ENCODE results near the gene SMIM41. TPM values are rescaled to one million over a fixed set of nuclear protein-coding genes. Genes with fewer than 3 reads are reported as not detected.

SMIM41 gene
- total RNA-seq, 2 experiments from 2014 or later: not detected

DNA sequence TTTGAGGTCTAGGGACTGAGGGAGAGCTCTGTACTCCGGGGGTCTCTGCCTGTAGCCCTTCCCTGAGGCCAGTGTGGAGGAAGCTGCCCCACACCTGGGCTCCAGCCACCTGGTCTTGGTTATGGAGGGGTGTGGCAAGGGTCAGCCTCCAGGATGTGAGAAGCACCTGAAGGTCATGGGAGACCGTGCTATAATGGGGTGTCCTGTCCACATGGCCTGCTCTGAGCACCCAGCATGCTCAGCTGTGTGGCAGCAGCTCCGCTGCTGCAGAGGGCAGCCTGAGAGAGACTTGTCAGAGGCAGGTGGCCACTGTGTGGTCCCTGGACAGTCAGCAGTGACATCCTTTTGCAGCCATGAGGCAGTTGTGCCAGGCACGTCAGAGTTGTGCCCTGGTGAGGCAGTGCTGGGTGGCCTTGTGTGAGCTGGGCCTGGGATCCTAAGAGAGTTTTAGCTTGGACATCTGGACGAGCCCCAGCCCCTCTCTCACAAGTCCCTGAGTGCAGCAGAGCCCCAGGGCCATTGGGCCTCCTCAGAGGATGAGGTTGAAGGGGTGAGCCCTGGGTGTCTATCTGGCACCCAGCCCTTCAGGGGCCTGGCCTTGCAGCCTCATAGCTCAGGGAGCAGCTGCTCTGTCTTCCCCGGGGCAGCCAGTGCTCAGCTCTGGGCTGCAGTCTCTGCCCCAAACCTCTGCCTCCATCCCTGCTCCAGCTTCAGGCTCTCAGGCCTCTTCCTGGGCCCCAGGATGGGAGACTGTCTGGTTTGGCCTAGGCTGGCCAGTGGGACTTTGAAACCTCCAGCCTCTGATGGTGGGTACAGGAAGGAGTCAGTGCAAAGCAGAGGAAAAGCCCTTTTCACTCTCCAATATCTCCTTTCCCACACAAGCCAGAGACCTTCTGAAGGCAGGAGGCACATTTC lies 17.1 kb upstream of the SMIM41 start:
- no peaks in the 10 kb centered on the region for H3K27me3 Mint-ChIP-seq
- H3K27ac Mint-ChIP-seq: no peak overlapping the region
- H3K4me3 Mint-ChIP-seq: no peak overlapping the region
- peaks cover 16% of the 10 kb centered on the region for H3K4me1 Mint-ChIP-seq
- no peaks in the 10 kb centered on the region for H3K36me3 Mint-ChIP-seq
- no peaks in the 10 kb centered on the region for H3K9me3 Mint-ChIP-seq (ENCODE audit: low read depth)
- ATAC-seq (no peak), DNase-seq (no peak)
- CTCF ChIA-PET: interaction anchor here (0.8 to 16.2 kb wide), 6 partner anchors 11 to 73 kb away, joined by 3 to 404 read pairs (median 4); partner anchors contain the start of gene NR4A1

GRCh38 chr12:52063082-52063924 lies 16.2 kb upstream of the SMIM41 start:
- peaks cover 16% of the 10 kb centered on the region for H3K4me1 Mint-ChIP-seq
- H3K36me3 Mint-ChIP-seq: no peaks in the 10 kb centered on the region
- H3K9me3 Mint-ChIP-seq (ENCODE audit: low read depth): no peaks in the 10 kb centered on the region
- no peak overlapping the region for H3K27ac Mint-ChIP-seq
- no peak overlapping the region for H3K4me3 Mint-ChIP-seq
- DNase-seq (no peak), ATAC-seq (no peak)
- H3K27me3 Mint-ChIP-seq: no peaks in the 10 kb centered on the region
- CTCF ChIA-PET: interaction anchor here (0.8 to 16.2 kb wide), 5 partner anchors 12 to 74 kb away, joined by 3 to 404 read pairs (median 4); partner anchors contain the start of gene NR4A1

DNA sequence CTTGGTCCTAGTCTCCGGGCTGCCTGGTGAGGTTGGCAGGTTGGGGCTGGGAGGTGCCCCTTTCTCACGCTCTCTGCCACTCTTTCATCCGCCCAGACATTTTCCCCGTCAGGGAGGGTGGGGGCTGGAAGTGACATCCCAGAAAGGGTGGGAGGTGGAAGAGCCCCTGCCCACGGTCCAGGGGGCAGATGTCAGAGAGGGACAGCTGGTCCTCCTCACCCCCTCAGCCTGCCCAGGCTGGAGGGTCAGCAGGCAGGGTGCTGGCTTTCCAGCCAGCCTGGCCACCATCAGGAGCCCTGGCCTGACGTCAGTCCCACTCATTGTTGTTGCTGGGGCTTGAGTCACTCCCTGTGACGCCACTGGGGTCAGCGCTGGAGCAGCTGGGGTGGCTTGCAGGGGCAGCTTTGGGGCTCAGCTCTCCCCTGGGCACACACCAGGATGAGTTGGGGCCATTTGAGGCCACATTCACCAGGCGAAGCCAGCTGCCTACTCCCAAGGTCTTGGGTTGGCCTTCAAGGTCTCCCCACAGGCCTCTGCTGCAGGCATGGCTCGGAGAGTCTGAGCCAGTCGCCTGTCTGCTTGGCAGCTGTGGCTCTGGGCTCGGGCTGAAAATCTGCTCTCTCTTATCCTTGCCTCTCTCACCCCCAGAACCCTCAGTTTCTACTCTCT lies 15.4 kb upstream of the SMIM41 start:
- H3K27ac Mint-ChIP-seq: no peak overlapping the region
- ATAC-seq: no peak
- DNase-seq: no peak
- no peak overlapping the region for H3K4me3 Mint-ChIP-seq
- no peaks in the 10 kb centered on the region for H3K9me3 Mint-ChIP-seq (ENCODE audit: low read depth)
- peaks cover 19% of the 10 kb centered on the region for H3K4me1 Mint-ChIP-seq
- CTCF ChIA-PET: interaction anchor here (0.8 to 16.2 kb wide), 3 partner anchors 9 to 36 kb away, joined by 4 to 404 read pairs (median 6); partner anchors contain the start of gene NR4A1
- no peaks in the 10 kb centered on the region for H3K27me3 Mint-ChIP-seq
- H3K36me3 Mint-ChIP-seq: no peaks in the 10 kb centered on the region

- Mint-ChIP-seq H3K9me3 (ENCODE audit: low read depth) (no peaks in the 10 kb centered on the region), H3K4me1 (peaks cover 39% of the 10 kb centered on the region), H3K36me3 (peaks cover 1% of the 10 kb centered on the region), H3K4me3 (no peak overlapping the region), H3K27ac (no peak overlapping the region), H3K27me3 (no peaks in the 10 kb centered on the region)
- CTCF ChIA-PET: interaction anchor here (1.6 to 16.2 kb wide), 2 partner anchors 39 to 55 kb away, joined by 5 to 404 read pairs; no protein-coding TSS in a partner anchor
- DNase-seq (no peak), ATAC-seq (peak; percentile 7)
These were observed 13.0 kb upstream of the SMIM41 start for GRCh38 chr12:52066346-52067080.

GRCh38 chr12:52067081-52067374 lies 12.5 kb upstream of the SMIM41 start:
- CTCF ChIA-PET: interaction anchor here (1.6 to 16.2 kb wide), 4 partner anchors 8 to 54 kb away, joined by 5 to 404 read pairs (median 17); partner anchors contain the start of gene NR4A1
- peaks cover 1% of the 10 kb centered on the region for H3K36me3 Mint-ChIP-seq
- no peaks in the 10 kb centered on the region for H3K27me3 Mint-ChIP-seq
- ATAC-seq (no peak), DNase-seq (no peak)
- no peak overlapping the region for H3K27ac Mint-ChIP-seq
- H3K4me1 Mint-ChIP-seq: peaks cover 43% of the 10 kb centered on the region
- no peak overlapping the region for H3K4me3 Mint-ChIP-seq
- no peaks in the 10 kb centered on the region for H3K9me3 Mint-ChIP-seq (ENCODE audit: low read depth)

DNA sequence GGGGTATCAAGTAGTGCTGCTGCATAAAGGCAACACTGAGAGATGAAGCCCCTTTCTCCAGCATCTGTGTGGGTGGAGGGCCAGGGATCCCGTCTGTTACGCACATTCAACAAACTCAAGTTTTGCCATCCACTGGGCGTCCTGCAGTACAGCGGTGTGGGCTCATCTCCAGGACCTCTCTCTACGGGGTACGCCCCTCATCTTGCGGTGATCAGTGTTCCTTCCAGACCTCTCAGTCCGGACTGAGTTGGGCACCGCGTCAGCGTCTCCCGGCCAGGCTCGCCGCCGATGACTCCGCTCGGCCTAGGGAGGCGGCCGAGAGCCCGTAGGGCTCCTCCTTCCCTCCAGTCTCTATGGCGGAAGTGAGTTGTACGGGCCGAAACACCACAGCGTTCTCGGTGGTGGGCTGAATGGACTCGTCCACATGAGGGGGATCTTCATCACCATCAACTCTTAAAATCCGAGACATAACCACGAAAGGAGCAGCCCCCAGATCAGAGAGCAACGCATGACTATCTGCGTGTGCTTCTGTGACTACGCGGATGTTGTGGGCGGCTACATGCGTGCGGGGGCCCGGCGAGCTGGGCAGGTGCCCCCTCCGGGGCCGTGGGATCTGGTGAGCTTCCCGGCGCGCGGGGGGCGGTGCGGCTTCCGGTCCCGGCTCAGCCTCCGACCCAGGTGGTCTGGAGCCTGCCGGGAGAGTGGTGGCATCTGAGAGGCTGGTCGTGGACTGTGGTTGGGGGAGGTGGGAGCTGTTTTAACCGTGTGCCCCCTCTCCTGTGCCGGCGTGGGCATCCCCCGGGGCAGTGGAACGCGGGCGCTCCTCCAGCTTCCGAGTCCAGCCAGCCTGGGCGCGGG lies 9.9 kb upstream of the SMIM41 start, which contains the start of gene ATG101:
Gene ATG101 (plus strand): TSS at position 652 of the 858 bp plus-strand sequence. CDS start 3,673 bp downstream, outside the sequence.
- Mint-ChIP-seq H3K27ac (peak within 1 kb of the TSS; percentile 98), H3K9me3 (ENCODE audit: low read depth) (no peaks in the 10 kb centered on the region), H3K27me3 (no peaks in the 10 kb centered on the region), H3K4me1 (peaks cover 62% of the 10 kb centered on the region), H3K4me3 (peak within 1 kb of the TSS; percentile 95), H3K36me3 (peaks cover 17% of the 10 kb centered on the region)
- ATAC-seq (peak; percentile 93), DNase-seq (peak; percentile 93)
- CTCF ChIA-PET: interaction anchor here (0.7 to 16.2 kb wide), 19 partner anchors 9 to 76 kb away, joined by 3 to 404 read pairs (median 6); partner anchors contain the start of gene NR4A1

- CTCF ChIA-PET: interaction anchor here (0.7 to 16.2 kb wide), 13 partner anchors 9 to 77 kb away, joined by 3 to 404 read pairs (median 6); partner anchors contain the start of gene NR4A1
- DNase-seq (no peak), ATAC-seq (no peak)
- peaks cover 62% of the 10 kb centered on the region for H3K4me1 Mint-ChIP-seq
- peak overlapping the region; percentile 98 for H3K27ac Mint-ChIP-seq
- no peaks in the 10 kb centered on the region for H3K27me3 Mint-ChIP-seq
- H3K4me3 Mint-ChIP-seq: peak overlapping the region; percentile 95
- peaks cover 17% of the 10 kb centered on the region for H3K36me3 Mint-ChIP-seq
- no peaks in the 10 kb centered on the region for H3K9me3 Mint-ChIP-seq (ENCODE audit: low read depth)
These were observed 9.1 kb upstream of the SMIM41 start for GRCh38 chr12:52070185-52070925.

DNA sequence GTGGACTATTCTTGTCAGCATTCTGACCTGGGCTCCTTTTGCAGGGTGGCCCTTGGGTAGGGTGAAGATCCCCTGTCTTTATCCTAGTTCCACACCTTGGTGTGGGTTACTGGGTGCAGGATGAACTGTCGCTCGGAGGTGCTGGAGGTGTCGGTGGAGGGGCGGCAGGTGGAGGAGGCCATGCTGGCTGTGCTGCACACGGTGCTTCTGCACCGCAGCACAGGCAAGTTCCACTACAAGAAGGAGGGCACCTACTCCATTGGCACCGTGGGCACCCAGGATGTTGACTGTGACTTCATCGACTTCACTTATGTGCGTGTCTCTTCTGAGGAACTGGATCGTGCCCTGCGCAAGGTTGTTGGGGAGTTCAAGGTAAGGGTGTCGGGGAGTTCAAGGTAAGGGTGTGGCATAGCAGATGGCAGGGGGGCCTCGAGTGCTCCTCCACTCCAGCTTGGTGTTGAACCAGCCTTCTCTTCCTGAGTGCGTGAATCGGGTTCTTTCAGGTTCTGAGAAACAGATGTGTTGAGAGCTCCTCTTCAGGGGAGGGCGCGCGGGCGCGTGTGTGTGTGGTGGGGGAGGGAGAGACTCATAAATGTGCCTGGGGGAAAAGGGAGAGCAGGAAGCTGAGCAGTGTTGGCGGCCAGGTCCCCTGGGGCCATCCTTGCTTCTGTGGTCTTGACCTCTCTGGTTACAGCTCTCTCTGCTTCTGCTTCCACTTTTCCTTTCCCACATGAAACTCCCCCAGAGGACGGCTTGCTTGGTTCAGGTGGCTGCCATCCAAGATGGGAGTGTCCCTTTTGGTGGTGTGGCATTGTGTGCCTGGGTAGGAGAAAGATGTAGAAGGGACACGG lies 5.7 kb upstream of the SMIM41 start:
- H3K27ac Mint-ChIP-seq: peak overlapping the region; percentile 13
- peaks cover 46% of the 10 kb centered on the region for H3K4me1 Mint-ChIP-seq
- no peaks in the 10 kb centered on the region for H3K27me3 Mint-ChIP-seq
- no peak overlapping the region for H3K4me3 Mint-ChIP-seq
- CTCF ChIA-PET: interaction anchor here (1.3 to 16.2 kb wide), 3 partner anchors 9 to 46 kb away, joined by 4 to 404 read pairs (median 78); no protein-coding TSS in a partner anchor
- no peaks in the 10 kb centered on the region for H3K9me3 Mint-ChIP-seq (ENCODE audit: low read depth)
- DNase-seq (no peak), ATAC-seq (no peak)
- H3K36me3 Mint-ChIP-seq: peaks cover 24% of the 10 kb centered on the region

- ATAC-seq (no peak), DNase-seq (no peak)
- Mint-ChIP-seq H3K27ac (no peak overlapping the region), H3K4me3 (no peak overlapping the region), H3K27me3 (no peaks in the 10 kb centered on the region), H3K36me3 (peaks cover 23% of the 10 kb centered on the region), H3K4me1 (peaks cover 37% of the 10 kb centered on the region), H3K9me3 (ENCODE audit: low read depth) (no peaks in the 10 kb centered on the region)
- CTCF ChIA-PET: interaction anchor here (1.2 to 15.9 kb wide), 2 partner anchors 36 to 49 kb away, joined by 3 to 410 read pairs; no protein-coding TSS in a partner anchor
These were observed 4.4 kb upstream of the SMIM41 start for GRCh38 chr12:52074971-52075724.

DNA sequence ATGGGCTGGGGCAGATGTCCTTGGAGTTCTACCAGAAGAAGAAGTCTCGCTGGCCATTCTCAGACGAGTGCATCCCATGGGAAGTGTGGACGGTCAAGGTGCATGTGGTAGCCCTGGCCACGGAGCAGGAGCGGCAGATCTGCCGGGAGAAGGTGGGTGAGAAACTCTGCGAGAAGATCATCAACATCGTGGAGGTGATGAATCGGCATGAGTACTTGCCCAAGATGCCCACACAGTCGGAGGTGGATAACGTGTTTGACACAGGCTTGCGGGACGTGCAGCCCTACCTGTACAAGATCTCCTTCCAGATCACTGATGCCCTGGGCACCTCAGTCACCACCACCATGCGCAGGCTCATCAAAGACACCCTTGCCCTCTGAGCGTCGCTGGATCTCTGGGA lies 2.7 kb upstream of the SMIM41 start:
- H3K4me1 Mint-ChIP-seq: peaks cover 23% of the 10 kb centered on the region
- H3K27ac Mint-ChIP-seq: no peak overlapping the region
- no peak for DNase-seq
- H3K27me3 Mint-ChIP-seq: no peaks in the 10 kb centered on the region
- peaks cover 23% of the 10 kb centered on the region for H3K36me3 Mint-ChIP-seq
- no peaks in the 10 kb centered on the region for H3K9me3 Mint-ChIP-seq (ENCODE audit: low read depth)
- CTCF ChIA-PET: interaction anchor here (1.9 to 15.9 kb wide), 2 partner anchors 44 to 51 kb away, joined by 5 to 410 read pairs; no protein-coding TSS in a partner anchor
- no peak overlapping the region for H3K4me3 Mint-ChIP-seq
- no peak for ATAC-seq

Measured in activated CD8-positive, alpha-beta memory T cell treated with anti-CD3 and anti-CD28 coated beads, Interleukin-2, amount 10 ng/mL, durations not matched to agents 7 days and 5 days (primary cell).